SK-N-MC (cell line): ENCODE data around the gene TRPM7.
"Not testable (repeated sequence)": the region's sequence is repeated elsewhere in the genome, so short reads cannot be mapped to it uniquely, and the experiment has no call there.

ENCODE experiments used
- EZH2 ChIP-seq: fragments of 200-600 bp; sonication (generic); IDR thresholded peaks from one replicate; pipeline ENCODE4 v1.6.1; 2017; ENCODE audit warnings: antibody characterized with exemption
- FOXP2 ChIP-seq: optimal IDR thresholded peaks from 2 replicates; pipeline ENCODE3; 2011; ENCODE audit warnings: mild to moderate bottlenecking, moderate library complexity; ENCODE audit not compliant: insufficient read depth; ENCODE audit errors: extremely low read length, control extremely low read depth
- POLR2AphosphoS5 ChIP-seq: IDR thresholded peaks from 2 replicates; pipeline ENCODE4 v1.6.1; 2012; ENCODE audit warnings: mild to moderate bottlenecking, low read depth, low read length, borderline replicate concordance

DNA sequence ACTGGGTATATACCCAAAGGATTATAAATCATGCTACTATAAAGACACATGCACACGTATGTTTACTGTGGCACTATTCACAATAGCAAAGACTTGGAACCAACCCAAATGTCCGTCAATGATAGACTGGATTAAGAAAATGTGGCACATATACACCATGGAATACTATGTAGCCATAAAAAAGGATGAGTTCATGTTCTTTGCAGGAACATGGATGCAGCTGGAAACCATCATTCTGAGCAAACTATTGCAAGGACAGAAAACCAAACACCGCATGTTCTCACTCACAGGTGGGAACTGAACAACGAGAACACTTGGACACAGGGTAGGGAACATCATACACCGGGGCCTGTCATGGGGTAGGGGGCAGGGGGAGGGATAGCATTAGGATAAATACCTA, 84.6 kb downstream of the TRPM7 start:
- not testable (repeated sequence) for TF ChIP-seq POLR2AphosphoS5, EZH2, FOXP2
